Activated CD8-positive, alpha-beta T cell treated with anti-CD3 and anti-CD28 coated beads for 36 hours (primary cell): ENCODE data around the gene VSTM5. TPM values are rescaled to one million over a fixed set of nuclear protein-coding genes. Genes with fewer than 3 reads are reported as not detected.

Experiments used
- ATAC-seq: fragments of 200-7000 bp; cut with Tn5 transposase; one replicate; pipeline ENCODE4 v1.10.0; 2021; ENCODE audit warnings: mild to moderate bottlenecking, moderate library complexity
- CTCF ChIA-PET: fragments of 350-600 bp; sonication (Branson Sonifier 250); formaldehyde crosslinking; loops from one replicate; lab custom pipeline; 2021; ENCODE audit warnings: antibody characterized with exemption; lab: Charles Lee
- POLR2A ChIA-PET: fragments of 350-600 bp; sonication (Branson Sonifier 250); formaldehyde crosslinking; loops from one replicate; lab custom pipeline; 2021; ENCODE audit warnings: antibody characterized with exemption; lab: Charles Lee
- DNase-seq: peaks from one replicate; pipeline ENCODE4 v3.0.0-alpha.2; 2020
- H3K27ac Mint-ChIP-seq: one replicate; pipeline ENCODE4 v1.8.0; 2021; ENCODE audit warnings: mild to moderate bottlenecking, mixed read lengths
- H3K27me3 Mint-ChIP-seq: one replicate; pipeline ENCODE4 v1.8.0; 2021; ENCODE audit warnings: mixed read lengths
- H3K36me3 Mint-ChIP-seq: one replicate; pipeline ENCODE4 v1.8.0; 2021; ENCODE audit warnings: low read depth, mixed read lengths
- H3K4me1 Mint-ChIP-seq: one replicate; pipeline ENCODE4 v1.8.0; 2021; ENCODE audit warnings: low read depth, mixed read lengths
- H3K4me3 Mint-ChIP-seq: one replicate; pipeline ENCODE4 v1.8.0; 2021; ENCODE audit warnings: mild to moderate bottlenecking, moderate library complexity, mixed read lengths
- H3K9me3 Mint-ChIP-seq: one replicate; pipeline ENCODE4 v1.8.0; 2021; ENCODE audit warnings: mixed read lengths
- CTCF ChIP-seq: fragments of 200-600 bp; IDR thresholded peaks from one replicate; pipeline ENCODE4 v1.8.0; 2022; ENCODE audit warnings: antibody characterized with exemption, mild to moderate bottlenecking
- intact Hi-C: fragments of 100-400 bp; cut with micrococcal nuclease; formaldehyde crosslinking; loops from one replicate; pipeline ENCODE4 v1.10.0; 2022
- total RNA-seq, 2 experiments: library from RNA; stranded (reverse); gene quantifications; one replicate each; pipeline ENCODE4 v1.2.3, GENCODE V29; 2021

The VSTM5 gene
- total RNA-seq, 2 experiments from 2014 or later = not detected

GRCh38 chr11:93840981-93841380, 9.4 kb downstream of the VSTM5 start:
- H3K27me3 Mint-ChIP-seq = peaks cover 2% of the 10 kb centered on the region
- intact Hi-C loops = no loop called here

GRCh38 chr11:93840180-93840579, 10.2 kb downstream of the VSTM5 start:
- H3K27me3 Mint-ChIP-seq = no peaks in the 10 kb centered on the region
- no peaks in the 10 kb centered on the region for H3K9me3 Mint-ChIP-seq
- H3K36me3 Mint-ChIP-seq = no peaks in the 10 kb centered on the region

More at GRCh38 chr11:93840981-93841380, 9.4 kb downstream of the VSTM5 start:
- no peaks in the 10 kb centered on the region for H3K36me3 Mint-ChIP-seq
- ChIA-PET POLR2A (no interaction called here), CTCF (interaction anchor here (1.1 kb wide), 1 partner anchor 54 kb away, joined by 3 read pairs; no protein-coding TSS in a partner anchor)
- H3K4me1 Mint-ChIP-seq = no peaks in the 10 kb centered on the region
- H3K9me3 Mint-ChIP-seq = no peaks in the 10 kb centered on the region
- no peak overlapping the region for H3K27ac Mint-ChIP-seq
- no peak overlapping the region for H3K4me3 Mint-ChIP-seq
- no peak for DNase-seq
- ATAC-seq = no peak
- no peak for TF ChIP-seq CTCF

GRCh38 chr11:93838967-93839366, 11.5 kb downstream of the VSTM5 start:
- POLR2A ChIA-PET = no interaction called here
- H3K4me1 Mint-ChIP-seq = no peaks in the 10 kb centered on the region
- H3K27me3 Mint-ChIP-seq = no peaks in the 10 kb centered on the region
- intact Hi-C loops = no loop called here
- DNase-seq (no peak), ATAC-seq (no peak)
- H3K36me3 Mint-ChIP-seq = no peaks in the 10 kb centered on the region
- no peaks in the 10 kb centered on the region for H3K9me3 Mint-ChIP-seq
- no peak for TF ChIP-seq CTCF
- CTCF ChIA-PET = no interaction called here
- H3K27ac Mint-ChIP-seq = no peak overlapping the region
- no peak overlapping the region for H3K4me3 Mint-ChIP-seq

More at GRCh38 chr11:93840180-93840579, 10.2 kb downstream of the VSTM5 start:
- Mint-ChIP-seq H3K4me3 (no peak overlapping the region), H3K4me1 (no peaks in the 10 kb centered on the region), H3K27ac (no peak overlapping the region)
- ChIA-PET POLR2A (no interaction called here), CTCF (interaction anchor here (1.1 kb wide), 1 partner anchor 55 kb away, joined by 3 read pairs; no protein-coding TSS in a partner anchor)
- intact Hi-C loops = no loop called here
- DNase-seq (no peak), ATAC-seq (no peak)
- TF ChIP-seq CTCF = no peak

- CTCF ChIA-PET = no interaction called here
- H3K9me3 Mint-ChIP-seq = no peaks in the 10 kb centered on the region
- H3K4me3 Mint-ChIP-seq = no peak overlapping the region
- ATAC-seq = no peak
- no peak for DNase-seq
- no peak overlapping the region for H3K27ac Mint-ChIP-seq
- TF ChIP-seq CTCF = no peak
- peaks cover 2% of the 10 kb centered on the region for H3K27me3 Mint-ChIP-seq
- intact Hi-C loops = no loop called here
- no peaks in the 10 kb centered on the region for H3K4me1 Mint-ChIP-seq
- POLR2A ChIA-PET = no interaction called here
- no peaks in the 10 kb centered on the region for H3K36me3 Mint-ChIP-seq
These were observed 17.6 kb downstream of the VSTM5 start for GRCh38 chr11:93832780-93833179.

GRCh38 chr11:93831343-93832127, 18.9 kb downstream of the VSTM5 start:
- no peaks in the 10 kb centered on the region for H3K4me1 Mint-ChIP-seq
- no peak for ATAC-seq
- no peak for DNase-seq
- intact Hi-C loops = no loop called here
- no peak overlapping the region for H3K27ac Mint-ChIP-seq
- ChIA-PET POLR2A (no interaction called here), CTCF (no interaction called here)
- H3K9me3 Mint-ChIP-seq = no peaks in the 10 kb centered on the region
- peaks cover 2% of the 10 kb centered on the region for H3K27me3 Mint-ChIP-seq
- no peaks in the 10 kb centered on the region for H3K36me3 Mint-ChIP-seq
- TF ChIP-seq CTCF = no peak
- H3K4me3 Mint-ChIP-seq = no peak overlapping the region
